Mucosa of stomach (tissue), 1 donor: Measurements from ENCODE around the gene ATP6V0C.
A peak's percentile ranks its signal among the peaks of the same experiment; 100 is the strongest.

Experiments used
- H3K27me3 ChIP-seq: one replicate; pipeline ENCODE4 v1.7.0; 2013; ENCODE audit warnings: mild to moderate bottlenecking, low read length; ENCODE audit not compliant: control insufficient read depth, insufficient read depth
- H3K36me3 ChIP-seq: one replicate; pipeline ENCODE4 v1.7.0; 2013; ENCODE audit warnings: low read length; ENCODE audit not compliant: control insufficient read depth, insufficient read depth
- H3K4me1 ChIP-seq: one replicate; pipeline ENCODE4 v1.7.0; 2013; ENCODE audit warnings: mild to moderate bottlenecking, low read length; ENCODE audit not compliant: control insufficient read depth, insufficient read depth
- H3K4me3 ChIP-seq: one replicate; pipeline ENCODE4 v1.7.0; 2013; ENCODE audit warnings: low read length
- H3K9ac ChIP-seq: one replicate; pipeline ENCODE4 v1.7.0; 2013; ENCODE audit warnings: mild to moderate bottlenecking, low read length, moderate library complexity
- H3K9me3 ChIP-seq: one replicate; pipeline ENCODE4 v1.7.0; 2013; ENCODE audit warnings: mild to moderate bottlenecking, low read length, moderate library complexity; ENCODE audit not compliant: control insufficient read depth
- donor health status: Pancreatic carcinoma.

The ATP6V0C gene

GRCh38 chr16:2511128-2511800, 2.5 kb upstream of the ATP6V0C start:
- Histone ChIP-seq H3K4me1 (peaks cover 32% of the 10 kb centered on the region), H3K4me3 (no peak overlapping the region), H3K36me3 (no peaks in the 10 kb centered on the region), H3K9me3 (no peaks in the 10 kb centered on the region), H3K27me3 (peaks cover 3% of the 10 kb centered on the region), H3K9ac (peak overlapping the region; percentile 39)

GRCh38 chr16:2511996-2512734, 1.6 kb upstream of the ATP6V0C start:
- Histone ChIP-seq H3K4me1 (peaks cover 41% of the 10 kb centered on the region), H3K9me3 (no peaks in the 10 kb centered on the region), H3K27me3 (peaks cover 3% of the 10 kb centered on the region), H3K36me3 (no peaks in the 10 kb centered on the region), H3K9ac (no peak overlapping the region), H3K4me3 (no peak overlapping the region)

GRCh38 chr16:2512735-2513404, 882 bp upstream of the ATP6V0C start:
- H3K4me3 ChIP-seq: peak overlapping the region; percentile 14
- H3K9me3 ChIP-seq: no peaks in the 10 kb centered on the region
- peaks cover 3% of the 10 kb centered on the region for H3K27me3 ChIP-seq
- H3K4me1 ChIP-seq: peaks cover 44% of the 10 kb centered on the region
- peak overlapping the region; percentile 87 for H3K9ac ChIP-seq
- H3K36me3 ChIP-seq: no peaks in the 10 kb centered on the region

- H3K9ac ChIP-seq: peak overlapping the region; percentile 87
- peaks cover 3% of the 10 kb centered on the region for H3K27me3 ChIP-seq
- H3K36me3 ChIP-seq: no peaks in the 10 kb centered on the region
- no peaks in the 10 kb centered on the region for H3K9me3 ChIP-seq
- H3K4me3 ChIP-seq: peak overlapping the region; percentile 81
- peaks cover 61% of the 10 kb centered on the region for H3K4me1 ChIP-seq
These were observed 804 bp downstream of the ATP6V0C start for GRCh38 chr16:2514333-2515179.

- peak overlapping the region; percentile 87 for H3K9ac ChIP-seq
- no peaks in the 10 kb centered on the region for H3K36me3 ChIP-seq
- peak overlapping the region; percentile 81 for H3K4me3 ChIP-seq
- peaks cover 3% of the 10 kb centered on the region for H3K27me3 ChIP-seq
- H3K4me1 ChIP-seq: peaks cover 64% of the 10 kb centered on the region
- no peaks in the 10 kb centered on the region for H3K9me3 ChIP-seq
These were observed 1.6 kb downstream of the ATP6V0C start for GRCh38 chr16:2515180-2515851.

- H3K9me3 ChIP-seq: no peaks in the 10 kb centered on the region
- peak overlapping the region; percentile 87 for H3K9ac ChIP-seq
- H3K27me3 ChIP-seq: peaks cover 3% of the 10 kb centered on the region
- peak overlapping the region; percentile 25 for H3K4me3 ChIP-seq
- no peaks in the 10 kb centered on the region for H3K36me3 ChIP-seq
- peaks cover 65% of the 10 kb centered on the region for H3K4me1 ChIP-seq
These were observed 2.9 kb downstream of the ATP6V0C start for GRCh38 chr16:2516391-2517240.

GRCh38 chr16:2517954-2518605, 4.3 kb downstream of the ATP6V0C start:
- Histone ChIP-seq H3K36me3 (no peaks in the 10 kb centered on the region), H3K9ac (no peak overlapping the region), H3K4me1 (peaks cover 57% of the 10 kb centered on the region), H3K27me3 (no peaks in the 10 kb centered on the region), H3K4me3 (no peak overlapping the region), H3K9me3 (no peaks in the 10 kb centered on the region)

- peak overlapping the region; percentile 28 for H3K9ac ChIP-seq
- no peaks in the 10 kb centered on the region for H3K36me3 ChIP-seq
- no peaks in the 10 kb centered on the region for H3K27me3 ChIP-seq
- no peaks in the 10 kb centered on the region for H3K9me3 ChIP-seq
- no peak overlapping the region for H3K4me3 ChIP-seq
- peaks cover 53% of the 10 kb centered on the region for H3K4me1 ChIP-seq
These were observed 5.3 kb downstream of the ATP6V0C start for GRCh38 chr16:2518823-2519710.

- Histone ChIP-seq H3K4me1 (peaks cover 53% of the 10 kb centered on the region), H3K4me3 (no peak overlapping the region), H3K36me3 (no peaks in the 10 kb centered on the region), H3K9me3 (no peaks in the 10 kb centered on the region), H3K27me3 (no peaks in the 10 kb centered on the region), H3K9ac (peak overlapping the region; percentile 28)
These were observed 5.9 kb downstream of the ATP6V0C start for GRCh38 chr16:2519711-2520080.
